Progenitor cell of endocrine pancreas (in vitro differentiated cells): ENCODE measurements around the gene ARHGEF28. TPM values are rescaled to one million over a fixed set of nuclear protein-coding genes. Genes with fewer than 3 reads are reported as not detected.

Source experiments
- DNase-seq: peaks from one replicate; pipeline ENCODE4 v3.0.0; 2021; ENCODE audit warnings: low spot score; ENCODE audit not compliant: unreplicated experiment
- H3K27ac Mint-ChIP-seq: 2 replicates; pipeline ENCODE4 v1.8.0; 2021; ENCODE audit warnings: mild to moderate bottlenecking, moderate library complexity, mixed read lengths
- H3K27me3 Mint-ChIP-seq: 2 replicates; pipeline ENCODE4 v1.8.0; 2021; ENCODE audit warnings: mixed read lengths
- H3K36me3 Mint-ChIP-seq: 2 replicates; pipeline ENCODE4 v1.8.0; 2022; ENCODE audit warnings: mixed read lengths; ENCODE audit not compliant: insufficient read depth
- H3K4me1 Mint-ChIP-seq: 2 replicates; pipeline ENCODE4 v1.8.0; 2021; ENCODE audit warnings: low read depth, mixed read lengths
- H3K4me3 Mint-ChIP-seq: 2 replicates; pipeline ENCODE4 v1.8.0; 2021; ENCODE audit warnings: low read depth, mild to moderate bottlenecking, moderate library complexity, mixed read lengths
- H3K9me3 Mint-ChIP-seq: 2 replicates; pipeline ENCODE4 v1.8.0; 2021; ENCODE audit warnings: low read depth, mixed read lengths
- total RNA-seq: library from RNA; stranded (reverse); gene quantifications from 2 replicates; pipeline ENCODE4 v1.2.1, GENCODE V29; 2021
- TF ChIP-seq, protein P1 (sequence below): fragments of 200-600 bp; sonication (generic); IDR thresholded peaks from one replicate; pipeline ENCODE4 v1.5.0; 2021; ENCODE audit warnings: antibody characterized with exemption, mild to moderate bottlenecking; ENCODE audit not compliant: unreplicated experiment

Gene ARHGEF28
- total RNA-seq, 1 donor from 2014 or later = 15.0 TPM

- DNase-seq = no peak
- Mint-ChIP-seq H3K27ac (no peak overlapping the region), H3K36me3 (no peaks in the 10 kb centered on the region), H3K4me1 (peaks cover 5% of the 10 kb centered on the region), H3K27me3 (peaks cover 24% of the 10 kb centered on the region), H3K9me3 (no peaks in the 10 kb centered on the region), H3K4me3 (no peak overlapping the region)
- TF ChIP-seq, protein P1, sequence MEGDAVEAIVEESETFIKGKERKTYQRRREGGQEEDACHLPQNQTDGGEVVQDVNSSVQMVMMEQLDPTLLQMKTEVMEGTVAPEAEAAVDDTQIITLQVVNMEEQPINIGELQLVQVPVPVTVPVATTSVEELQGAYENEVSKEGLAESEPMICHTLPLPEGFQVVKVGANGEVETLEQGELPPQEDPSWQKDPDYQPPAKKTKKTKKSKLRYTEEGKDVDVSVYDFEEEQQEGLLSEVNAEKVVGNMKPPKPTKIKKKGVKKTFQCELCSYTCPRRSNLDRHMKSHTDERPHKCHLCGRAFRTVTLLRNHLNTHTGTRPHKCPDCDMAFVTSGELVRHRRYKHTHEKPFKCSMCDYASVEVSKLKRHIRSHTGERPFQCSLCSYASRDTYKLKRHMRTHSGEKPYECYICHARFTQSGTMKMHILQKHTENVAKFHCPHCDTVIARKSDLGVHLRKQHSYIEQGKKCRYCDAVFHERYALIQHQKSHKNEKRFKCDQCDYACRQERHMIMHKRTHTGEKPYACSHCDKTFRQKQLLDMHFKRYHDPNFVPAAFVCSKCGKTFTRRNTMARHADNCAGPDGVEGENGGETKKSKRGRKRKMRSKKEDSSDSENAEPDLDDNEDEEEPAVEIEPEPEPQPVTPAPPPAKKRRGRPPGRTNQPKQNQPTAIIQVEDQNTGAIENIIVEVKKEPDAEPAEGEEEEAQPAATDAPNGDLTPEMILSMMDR = no peak
These were observed 21.7 kb downstream of the ARHGEF28 start for GRCh38 chr5:73647721-73648120.

- H3K4me1 Mint-ChIP-seq = peaks cover 5% of the 10 kb centered on the region
- peaks cover 27% of the 10 kb centered on the region for H3K27me3 Mint-ChIP-seq
- H3K4me3 Mint-ChIP-seq = no peak overlapping the region
- H3K27ac Mint-ChIP-seq = no peak overlapping the region
- DNase-seq = no peak
- TF ChIP-seq, protein P1 = no peak
- H3K36me3 Mint-ChIP-seq = no peaks in the 10 kb centered on the region
- H3K9me3 Mint-ChIP-seq = no peaks in the 10 kb centered on the region
These were observed 22.5 kb downstream of the ARHGEF28 start for GRCh38 chr5:73648515-73648914.

DNA sequence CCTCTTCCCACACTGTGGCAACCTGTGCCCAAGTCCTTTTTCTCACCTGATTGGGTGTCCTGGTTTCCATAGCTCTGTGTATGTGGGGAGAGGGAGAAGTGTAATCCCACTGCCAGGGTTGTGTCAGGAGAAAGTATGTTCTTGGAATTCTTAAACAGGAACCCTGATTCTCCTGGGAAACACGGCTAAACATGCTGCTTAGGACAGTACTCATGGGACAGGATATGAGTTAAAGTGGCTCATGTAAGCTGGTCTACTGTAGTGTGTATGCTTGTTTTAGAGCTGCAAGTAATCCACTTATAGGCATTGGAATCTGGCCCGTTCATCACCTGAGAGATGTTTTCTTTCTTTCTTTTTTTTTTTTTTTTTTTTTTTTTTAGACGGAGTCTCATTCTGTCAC is 23.9 kb downstream of the ARHGEF28 start:
- no peaks in the 10 kb centered on the region for H3K9me3 Mint-ChIP-seq
- H3K4me1 Mint-ChIP-seq = peaks cover 2% of the 10 kb centered on the region
- H3K27me3 Mint-ChIP-seq = peaks cover 24% of the 10 kb centered on the region
- H3K4me3 Mint-ChIP-seq = no peak overlapping the region
- no peak overlapping the region for H3K27ac Mint-ChIP-seq
- DNase-seq = no peak
- H3K36me3 Mint-ChIP-seq = no peaks in the 10 kb centered on the region
- TF ChIP-seq, protein P1 = no peak

DNA sequence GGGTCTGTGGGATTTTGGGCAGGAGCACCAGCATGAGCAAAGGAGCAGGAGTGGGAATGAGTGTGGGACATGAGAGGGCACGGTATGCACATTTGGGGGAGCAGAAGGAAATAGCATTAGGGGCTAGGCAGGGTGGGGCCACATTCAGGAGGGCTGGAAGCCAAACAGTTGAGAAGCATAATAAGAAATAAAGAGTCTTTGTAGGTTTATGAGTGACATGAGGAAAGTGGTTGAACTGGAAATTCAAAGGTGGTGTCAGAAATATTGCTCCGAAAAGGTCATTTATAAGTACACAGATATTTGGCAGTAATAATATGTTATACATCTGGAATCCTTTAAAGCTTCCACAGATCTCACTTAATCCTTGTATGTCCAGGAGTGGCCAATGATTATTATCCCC is 26.4 kb downstream of the ARHGEF28 start:
- H3K27me3 Mint-ChIP-seq = peaks cover 23% of the 10 kb centered on the region
- TF ChIP-seq, protein P1 = no peak
- DNase-seq = no peak

DNA sequence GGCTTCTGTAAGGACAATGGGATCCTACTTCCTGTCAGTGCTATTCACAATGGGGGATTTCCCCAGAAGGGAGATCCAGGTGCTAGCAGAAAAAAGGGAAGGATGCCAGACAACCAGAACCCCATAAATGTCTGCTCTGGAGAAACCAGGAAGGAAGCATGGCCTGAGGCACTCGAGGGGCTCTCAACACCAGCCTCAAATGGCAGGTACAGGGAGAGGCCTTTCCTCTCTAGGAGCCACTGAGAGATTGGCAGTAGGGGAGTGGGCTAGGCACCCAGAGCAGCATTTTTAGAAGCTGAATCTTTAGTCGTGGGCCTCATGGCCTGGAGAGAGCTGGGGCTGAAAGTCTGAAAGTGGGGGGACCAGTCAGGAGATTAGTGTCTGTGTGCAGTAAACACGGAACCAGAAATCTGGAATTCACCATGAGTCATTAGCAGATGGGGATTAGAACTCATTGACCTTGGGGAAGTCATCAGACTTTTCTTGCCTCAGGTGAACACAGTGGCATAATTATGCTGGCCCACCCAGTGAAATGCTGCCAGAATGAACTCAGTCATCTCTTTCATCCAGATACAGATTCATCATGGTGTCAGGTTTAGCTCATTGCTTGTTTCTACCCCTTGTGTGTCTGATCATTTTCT is 28.3 kb downstream of the ARHGEF28 start:
- no peak overlapping the region for H3K4me3 Mint-ChIP-seq
- H3K27ac Mint-ChIP-seq = no peak overlapping the region
- no peaks in the 10 kb centered on the region for H3K36me3 Mint-ChIP-seq
- peaks cover 16% of the 10 kb centered on the region for H3K27me3 Mint-ChIP-seq
- DNase-seq = no peak
- peaks cover 2% of the 10 kb centered on the region for H3K4me1 Mint-ChIP-seq
- H3K9me3 Mint-ChIP-seq = no peaks in the 10 kb centered on the region
- TF ChIP-seq, protein P1 = no peak

More for the DNA sequence above, 26.4 kb downstream of the ARHGEF28 start:
- Mint-ChIP-seq H3K9me3 (no peaks in the 10 kb centered on the region), H3K36me3 (no peaks in the 10 kb centered on the region), H3K4me1 (peaks cover 2% of the 10 kb centered on the region), H3K4me3 (no peak overlapping the region), H3K27ac (no peak overlapping the region)
